Neural cell (in vitro differentiated cells): ENCODE data around the gene CYP21A2. TPM values are rescaled to one million over a fixed set of nuclear protein-coding genes. Genes with fewer than 3 reads are reported as not detected.

ENCODE experiments used
- H2AFZ ChIP-seq: fragments of 200-600, 300-800 bp; sonication (generic), shearing (Covaris generic); 2 replicates; pipeline ENCODE4 v1.6.0; 2014; ENCODE audit warnings: low read depth, mild to moderate bottlenecking, antibody characterized with exemption, low read length, moderate library complexity
- H3F3A ChIP-seq: fragments of 200-600 bp; shearing (Covaris generic); 2 replicates; pipeline ENCODE4 v1.6.1; 2016; ENCODE audit warnings: mild to moderate bottlenecking, moderate library complexity, mixed read lengths, antibody characterized with exemption, low read length; ENCODE audit not compliant: insufficient read depth, poor library complexity, severe bottlenecking
- H3K27ac ChIP-seq: fragments of 200-600, 300-800 bp; sonication (generic), shearing (Covaris generic); 2 replicates; pipeline ENCODE4 v1.5.1; 2014; ENCODE audit warnings: mild to moderate bottlenecking, low read length, moderate library complexity
- H3K27me3 ChIP-seq: fragments of 300-800, 200-600 bp; sonication (generic), shearing (Covaris generic); 2 replicates; pipeline ENCODE4 v1.6.0; 2014; ENCODE audit warnings: mild to moderate bottlenecking, low read depth, low read length, moderate library complexity; ENCODE audit not compliant: insufficient read depth
- H3K36me3 ChIP-seq: fragments of 300-800, 200-600 bp; sonication (generic), shearing (Covaris generic); 2 replicates; pipeline ENCODE4 v1.5.1; 2014; ENCODE audit warnings: mild to moderate bottlenecking, antibody characterized with exemption, low read length, moderate library complexity; ENCODE audit not compliant: insufficient read depth
- H3K4me2 ChIP-seq: fragments of 300-800, 200-600 bp; sonication (generic), shearing (Covaris generic); 2 replicates; pipeline ENCODE4 v1.6.0; 2014; ENCODE audit warnings: mild to moderate bottlenecking, low read length
- H3K4me3 ChIP-seq: fragments of 300-800, 200-600 bp; sonication (generic), shearing (Covaris generic); 2 replicates; pipeline ENCODE4 v1.5.1; 2014; ENCODE audit warnings: mild to moderate bottlenecking, low read length, moderate library complexity
- H3K79me2 ChIP-seq: fragments of 200-600 bp; shearing (Covaris generic); replicated peaks from 2 replicates; pipeline ENCODE4 v1.6.0; 2014; ENCODE audit warnings: mild to moderate bottlenecking, low read length, moderate library complexity; ENCODE audit not compliant: insufficient read depth
- H3K9ac ChIP-seq: fragments of 300-800, 200-600 bp; sonication (generic), shearing (Covaris generic); 2 replicates; pipeline ENCODE4 v1.6.1; 2016; ENCODE audit warnings: mild to moderate bottlenecking, low read length, mixed read lengths
- H3K9me2 ChIP-seq: fragments of 200-600 bp; shearing (Covaris generic); 2 replicates; pipeline ENCODE4 v1.6.1; 2016; ENCODE audit warnings: mild to moderate bottlenecking, low read length, mixed read lengths; ENCODE audit not compliant: insufficient read depth
- H3K9me3 ChIP-seq: fragments of 200-600, 300-800 bp; sonication (generic), shearing (Covaris generic); 2 replicates; pipeline ENCODE4 v1.6.1; 2016; ENCODE audit warnings: mild to moderate bottlenecking, mixed run types, low read length, moderate library complexity, mixed read lengths
- H4K20me1 ChIP-seq: fragments of 200-600 bp; shearing (Covaris generic); 2 replicates; pipeline ENCODE4 v1.6.1; 2016; ENCODE audit warnings: mild to moderate bottlenecking, mixed run types; ENCODE audit not compliant: insufficient read depth
- CTCF ChIP-seq: fragments of 450-650 bp; IDR thresholded peaks from 2 replicates; pipeline ENCODE4 v1.5.1; 2014; ENCODE audit warnings: antibody characterized with exemption, mild to moderate bottlenecking, moderate library complexity; ENCODE audit not compliant: poor library complexity, severe bottlenecking
- EP300 ChIP-seq: fragments of 450-650 bp; conservative IDR thresholded peaks from 2 replicates; pipeline ENCODE4 v1.6.1; 2014; ENCODE audit warnings: antibody characterized with exemption, mild to moderate bottlenecking, moderate library complexity; ENCODE audit not compliant: poor library complexity, severe bottlenecking
- EZH2 ChIP-seq: fragments of 200-600, 300-800 bp; shearing (Covaris generic), sonication (generic); IDR thresholded peaks from 2 replicates; pipeline ENCODE4 v1.6.1; 2014; ENCODE audit warnings: antibody characterized with exemption, low read length, borderline replicate concordance, mild to moderate bottlenecking; ENCODE audit not compliant: insufficient read depth, poor library complexity, severe bottlenecking
- MXI1 ChIP-seq: fragments of 450-650 bp; conservative IDR thresholded peaks from 2 replicates; pipeline ENCODE4 v1.6.1; 2014; ENCODE audit warnings: antibody characterized with exemption, mild to moderate bottlenecking; ENCODE audit not compliant: poor library complexity, severe bottlenecking
- POLR2AphosphoS5 ChIP-seq: IDR thresholded peaks from 2 replicates; pipeline ENCODE4 v1.6.1; 2012
- RAD21 ChIP-seq: fragments of 450-650 bp; conservative IDR thresholded peaks from 2 replicates; pipeline ENCODE4 v1.6.1; 2014; ENCODE audit warnings: antibody characterized with exemption, mild to moderate bottlenecking, moderate library complexity
- REST ChIP-seq: IDR thresholded peaks from 2 replicates; pipeline ENCODE4 v1.6.1; 2012; ENCODE audit warnings: borderline replicate concordance
- SMC3 ChIP-seq: fragments of 450-650 bp; conservative IDR thresholded peaks from 2 replicates; pipeline ENCODE4 v1.6.1; 2014; ENCODE audit warnings: antibody characterized with exemption, mild to moderate bottlenecking, moderate library complexity; ENCODE audit not compliant: poor library complexity
- TAF1 ChIP-seq: IDR thresholded peaks from 2 replicates; pipeline ENCODE4 v1.6.1; 2012; ENCODE audit warnings: low read depth
- polyA plus RNA-seq: library from polyadenylated mRNA; depleted of rRNA; stranded (reverse); fragments of >200 nt; gene quantifications from 2 replicates; pipeline ENCODE4 v1.2.3, GENCODE V29; 2014

The CYP21A2 gene
- polyA plus RNA-seq, 1 donor from 2014 or later = 1.9 TPM

GRCh38 chr6:32074996-32075532, 36.8 kb downstream of the CYP21A2 start:
- Histone ChIP-seq H3K4me2 (no peak overlapping the region), H3K4me3 (no peak overlapping the region)
- TF ChIP-seq CTCF (no peak), POLR2AphosphoS5 (no peak), TAF1 (no peak), REST (no peak), SMC3 (no peak), EP300 (no peak), RAD21 (no peak), MXI1 (no peak), EZH2 (no peak)

GRCh38 chr6:32075781-32076180, 37.6 kb downstream of the CYP21A2 start:
- Histone ChIP-seq H2AFZ (no peak overlapping the region), H3K4me2 (no peak overlapping the region), H3K9ac (no peak overlapping the region), H3F3A (no peaks in the 10 kb centered on the region), H4K20me1 (no peaks in the 10 kb centered on the region), H3K27me3 (no peaks in the 10 kb centered on the region), H3K9me2 (no peaks in the 10 kb centered on the region), H3K4me3 (no peak overlapping the region), H3K9me3 (no peaks in the 10 kb centered on the region), H3K27ac (no peak overlapping the region), H3K36me3 (no peaks in the 10 kb centered on the region), H3K79me2 (no peaks in the 10 kb centered on the region)
- TF ChIP-seq REST (no peak), SMC3 (no peak), EP300 (no peak), EZH2 (no peak), MXI1 (no peak), POLR2AphosphoS5 (no peak), CTCF (no peak), RAD21 (no peak), TAF1 (no peak)

More at GRCh38 chr6:32074996-32075532, 36.8 kb downstream of the CYP21A2 start:
- no peak overlapping the region for H3K9ac ChIP-seq
- H3K9me3 ChIP-seq = no peaks in the 10 kb centered on the region
- no peak overlapping the region for H2AFZ ChIP-seq
- H3K79me2 ChIP-seq = no peaks in the 10 kb centered on the region
- H3K36me3 ChIP-seq = no peaks in the 10 kb centered on the region
- no peak overlapping the region for H3K27ac ChIP-seq
- H4K20me1 ChIP-seq = no peaks in the 10 kb centered on the region
- no peaks in the 10 kb centered on the region for H3K9me2 ChIP-seq
- no peaks in the 10 kb centered on the region for H3F3A ChIP-seq
- H3K27me3 ChIP-seq = no peaks in the 10 kb centered on the region
